ENCODE measurements around the gene AP4S1.
"Not testable (repeated sequence)": the region's sequence is repeated elsewhere in the genome, so short reads cannot be mapped to it uniquely, and the experiment has no call there.

Gene AP4S1

GRCh38 chr14:31092160-31092708, 66.8 kb downstream of the AP4S1 start:
- Histone ChIP-seq H3K36me3 (ENCODE audit: control insufficient read depth, insufficient read depth, low read length, severe bottlenecking) (peaks cover 7% of the 10 kb centered on the region), H3K9me3 (ENCODE audit: control insufficient read depth, low read length) (no peaks in the 10 kb centered on the region), H3K4me3 (ENCODE audit: low read length) (no peak overlapping the region), H3K9ac (ENCODE audit: low read length) (no peak overlapping the region), H3K27me3 (replicated peaks; ENCODE audit: control insufficient read depth, insufficient read depth, low read length) (no peaks in the 10 kb centered on the region), H3K4me1 (ENCODE audit: control insufficient read depth, insufficient read depth, low read length) (peaks cover 24% of the 10 kb centered on the region)
- DNase-seq (ENCODE audit: low read depth) = no peak

GRCh38 chr14:31093884-31094839, 68.7 kb downstream of the AP4S1 start:
- Histone ChIP-seq H3K36me3 (ENCODE audit: control insufficient read depth, insufficient read depth, low read length, severe bottlenecking) (peaks cover 24% of the 10 kb centered on the region), H3K4me1 (ENCODE audit: control insufficient read depth, insufficient read depth, low read length) (peaks cover 24% of the 10 kb centered on the region)
- not testable (repeated sequence) for H3K9ac ChIP-seq (ENCODE audit: low read length); DNase-seq (ENCODE audit: low read depth); H3K27me3 ChIP-seq (replicated peaks; ENCODE audit: control insufficient read depth, insufficient read depth, low read length); H3K9me3 ChIP-seq (ENCODE audit: control insufficient read depth, low read length); H3K4me3 ChIP-seq (ENCODE audit: low read length)

DNA sequence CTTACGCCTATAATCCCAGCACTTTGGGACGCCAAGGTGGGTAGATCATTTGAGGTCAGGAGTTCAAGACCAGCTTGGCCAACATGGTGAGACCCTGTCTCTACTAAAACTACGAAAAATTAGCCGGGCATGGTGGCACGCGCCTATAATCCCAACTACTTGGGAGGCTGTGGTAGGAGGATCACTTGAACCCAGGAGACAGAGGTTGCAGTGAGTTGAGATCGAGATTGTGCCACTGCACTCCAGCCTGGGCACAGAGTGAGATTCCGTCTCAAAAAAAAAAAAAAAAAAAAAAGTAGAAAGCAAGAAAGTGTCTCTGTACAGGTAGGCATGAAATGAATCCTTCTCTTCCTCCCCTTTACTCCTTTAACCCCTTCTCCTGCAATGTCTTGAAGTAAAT, 70.4 kb downstream of the AP4S1 start:
- not testable (repeated sequence) for H3K4me3 ChIP-seq (ENCODE audit: low read length); H3K27me3 ChIP-seq (replicated peaks; ENCODE audit: control insufficient read depth, insufficient read depth, low read length); H3K9ac ChIP-seq (ENCODE audit: low read length); H3K9me3 ChIP-seq (ENCODE audit: control insufficient read depth, low read length); DNase-seq (ENCODE audit: low read depth)
- Histone ChIP-seq H3K36me3 (ENCODE audit: control insufficient read depth, insufficient read depth, low read length, severe bottlenecking) (peaks cover 41% of the 10 kb centered on the region), H3K4me1 (ENCODE audit: control insufficient read depth, insufficient read depth, low read length) (peaks cover 16% of the 10 kb centered on the region)

DNA sequence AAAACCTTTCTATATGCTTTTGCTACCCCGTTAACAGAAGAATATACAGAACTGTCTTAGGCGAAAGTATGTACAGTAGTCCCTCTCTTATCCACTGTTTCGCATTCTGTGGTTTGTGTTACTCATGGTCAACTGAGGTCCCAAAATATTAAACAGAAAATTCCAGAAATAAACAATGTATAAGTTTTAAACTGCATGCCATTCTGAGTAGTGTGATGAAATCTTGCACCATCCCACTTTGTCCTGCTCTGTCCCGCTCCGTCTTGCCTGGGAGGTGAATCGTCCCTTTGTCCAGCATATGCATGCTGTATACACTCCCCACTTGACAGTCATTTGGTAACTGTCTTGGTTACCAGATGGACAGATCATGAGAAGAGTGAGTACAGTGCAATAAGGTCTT, 70.8 kb downstream of the AP4S1 start:
- Histone ChIP-seq H3K4me3 (ENCODE audit: low read length) (no peak overlapping the region), H3K36me3 (ENCODE audit: control insufficient read depth, insufficient read depth, low read length, severe bottlenecking) (peaks cover 45% of the 10 kb centered on the region), H3K9me3 (ENCODE audit: control insufficient read depth, low read length) (no peaks in the 10 kb centered on the region), H3K27me3 (replicated peaks; ENCODE audit: control insufficient read depth, insufficient read depth, low read length) (no peaks in the 10 kb centered on the region), H3K4me1 (ENCODE audit: control insufficient read depth, insufficient read depth, low read length) (peaks cover 12% of the 10 kb centered on the region), H3K9ac (ENCODE audit: low read length) (no peak overlapping the region)
- DNase-seq (ENCODE audit: low read depth) = peak; percentile 32

- H3K9me3 ChIP-seq (ENCODE audit: control insufficient read depth, low read length) = no peaks in the 10 kb centered on the region
- H3K4me1 ChIP-seq (ENCODE audit: control insufficient read depth, insufficient read depth, low read length) = peaks cover 3% of the 10 kb centered on the region
- no peak overlapping the region for H3K4me3 ChIP-seq (ENCODE audit: low read length)
- no peaks in the 10 kb centered on the region for H3K27me3 ChIP-seq (replicated peaks; ENCODE audit: control insufficient read depth, insufficient read depth, low read length)
- H3K36me3 ChIP-seq (ENCODE audit: control insufficient read depth, insufficient read depth, low read length, severe bottlenecking) = peaks cover 53% of the 10 kb centered on the region
- no peak overlapping the region for H3K9ac ChIP-seq (ENCODE audit: low read length)
- DNase-seq (ENCODE audit: low read depth) = no peak
These were observed 71.6 kb downstream of the AP4S1 start for GRCh38 chr14:31097081-31097480.

DNA sequence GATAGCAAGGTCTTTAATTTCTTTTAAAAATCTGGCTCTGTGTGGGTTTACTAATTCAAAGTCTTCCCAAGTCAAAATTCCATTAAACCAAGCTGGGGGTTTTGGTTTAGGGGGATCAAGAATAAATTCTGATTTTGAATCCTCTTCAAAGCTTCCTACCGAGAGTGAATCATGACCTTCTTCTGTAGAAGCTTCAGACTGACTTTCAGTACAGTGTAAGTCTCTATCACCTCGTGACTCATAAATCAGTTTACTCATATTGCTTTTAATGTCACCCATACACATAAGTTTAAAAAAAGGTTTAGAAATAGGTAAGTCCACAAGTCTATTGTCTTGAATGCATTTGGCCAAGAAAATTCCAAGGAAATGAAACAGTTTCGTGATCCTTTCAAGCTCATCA, 81.3 kb downstream of the AP4S1 start:
- Histone ChIP-seq H3K9ac (ENCODE audit: low read length) (no peak overlapping the region), H3K36me3 (ENCODE audit: control insufficient read depth, insufficient read depth, low read length, severe bottlenecking) (peaks cover 96% of the 10 kb centered on the region), H3K27me3 (replicated peaks; ENCODE audit: control insufficient read depth, insufficient read depth, low read length) (no peaks in the 10 kb centered on the region), H3K9me3 (ENCODE audit: control insufficient read depth, low read length) (no peaks in the 10 kb centered on the region), H3K4me1 (ENCODE audit: control insufficient read depth, insufficient read depth, low read length) (peaks cover 12% of the 10 kb centered on the region), H3K4me3 (ENCODE audit: low read length) (no peak overlapping the region)
- no peak for DNase-seq (ENCODE audit: low read depth)

GRCh38 chr14:31109257-31109656, 83.8 kb downstream of the AP4S1 start:
- H3K4me1 ChIP-seq (ENCODE audit: control insufficient read depth, insufficient read depth, low read length) = peaks cover 12% of the 10 kb centered on the region
- no peaks in the 10 kb centered on the region for H3K9me3 ChIP-seq (ENCODE audit: control insufficient read depth, low read length)
- peaks cover 97% of the 10 kb centered on the region for H3K36me3 ChIP-seq (ENCODE audit: control insufficient read depth, insufficient read depth, low read length, severe bottlenecking)
- H3K9ac ChIP-seq (ENCODE audit: low read length) = no peak overlapping the region
- no peak for DNase-seq (ENCODE audit: low read depth)
- no peaks in the 10 kb centered on the region for H3K27me3 ChIP-seq (replicated peaks; ENCODE audit: control insufficient read depth, insufficient read depth, low read length)
- H3K4me3 ChIP-seq (ENCODE audit: low read length) = no peak overlapping the region

GRCh38 chr14:31110872-31111271, 85.4 kb downstream of the AP4S1 start:
- Histone ChIP-seq H3K36me3 (ENCODE audit: control insufficient read depth, insufficient read depth, low read length, severe bottlenecking) (peaks cover 97% of the 10 kb centered on the region), H3K27me3 (replicated peaks; ENCODE audit: control insufficient read depth, insufficient read depth, low read length) (no peaks in the 10 kb centered on the region), H3K9ac (ENCODE audit: low read length) (no peak overlapping the region), H3K4me3 (ENCODE audit: low read length) (no peak overlapping the region), H3K4me1 (ENCODE audit: control insufficient read depth, insufficient read depth, low read length) (peaks cover 12% of the 10 kb centered on the region), H3K9me3 (ENCODE audit: control insufficient read depth, low read length) (no peaks in the 10 kb centered on the region)
- DNase-seq (ENCODE audit: low read depth) = peak; percentile 22

GRCh38 chr14:31113794-31114193, 88.3 kb downstream of the AP4S1 start:
- H3K9ac ChIP-seq (ENCODE audit: low read length) = no peak overlapping the region
- H3K36me3 ChIP-seq (ENCODE audit: control insufficient read depth, insufficient read depth, low read length, severe bottlenecking) = peaks cover 95% of the 10 kb centered on the region
- H3K4me1 ChIP-seq (ENCODE audit: control insufficient read depth, insufficient read depth, low read length) = peaks cover 9% of the 10 kb centered on the region
- no peak for DNase-seq (ENCODE audit: low read depth)
- no peak overlapping the region for H3K4me3 ChIP-seq (ENCODE audit: low read length)
- H3K9me3 ChIP-seq (ENCODE audit: control insufficient read depth, low read length) = no peaks in the 10 kb centered on the region
- no peaks in the 10 kb centered on the region for H3K27me3 ChIP-seq (replicated peaks; ENCODE audit: control insufficient read depth, insufficient read depth, low read length)

GRCh38 chr14:31118892-31119291, 93.4 kb downstream of the AP4S1 start:
- Histone ChIP-seq H3K9ac (ENCODE audit: low read length) (no peak overlapping the region), H3K27me3 (replicated peaks; ENCODE audit: control insufficient read depth, insufficient read depth, low read length) (no peaks in the 10 kb centered on the region), H3K9me3 (ENCODE audit: control insufficient read depth, low read length) (no peaks in the 10 kb centered on the region), H3K4me1 (ENCODE audit: control insufficient read depth, insufficient read depth, low read length) (peaks cover 10% of the 10 kb centered on the region), H3K4me3 (ENCODE audit: low read length) (no peak overlapping the region), H3K36me3 (ENCODE audit: control insufficient read depth, insufficient read depth, low read length, severe bottlenecking) (peaks cover 96% of the 10 kb centered on the region)
- DNase-seq (ENCODE audit: low read depth) = no peak

GRCh38 chr14:31122098-31122611, 96.7 kb downstream of the AP4S1 start:
- H3K9me3 ChIP-seq (ENCODE audit: control insufficient read depth, low read length) = no peaks in the 10 kb centered on the region
- H3K27me3 ChIP-seq (replicated peaks; ENCODE audit: control insufficient read depth, insufficient read depth, low read length) = no peaks in the 10 kb centered on the region
- no peak overlapping the region for H3K9ac ChIP-seq (ENCODE audit: low read length)
- H3K4me3 ChIP-seq (ENCODE audit: low read length) = no peak overlapping the region
- DNase-seq (ENCODE audit: low read depth) = no peak
- H3K36me3 ChIP-seq (ENCODE audit: control insufficient read depth, insufficient read depth, low read length, severe bottlenecking) = peaks cover 89% of the 10 kb centered on the region
- peaks cover 10% of the 10 kb centered on the region for H3K4me1 ChIP-seq (ENCODE audit: control insufficient read depth, insufficient read depth, low read length)
